ENCODE results near the gene RECQL.

The RECQL gene

DNA sequence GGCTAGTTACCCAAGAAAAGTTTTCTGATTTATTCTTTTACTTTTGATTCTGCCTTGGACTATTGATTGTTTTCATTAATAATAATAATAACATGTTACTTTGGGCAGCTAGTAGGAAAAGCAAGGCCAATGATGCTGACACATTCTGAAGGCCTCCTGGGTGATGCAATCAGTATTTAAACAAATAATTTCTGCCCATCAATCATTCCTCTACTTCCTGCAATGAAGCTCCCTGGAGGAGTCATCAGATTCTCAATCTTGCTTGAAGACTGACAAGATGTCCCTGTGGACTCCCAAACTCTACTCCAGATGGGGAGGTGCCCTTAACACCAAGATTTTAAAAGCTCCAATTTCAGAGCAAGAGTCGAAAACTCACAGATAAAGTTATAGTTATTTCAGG, 24.6 kb upstream of the RECQL start, which contains the start of gene SPX:
Gene SPX (plus strand): TSS at position 244 of the 400 bp plus-strand sequence. CDS start 177 bp downstream, outside the sequence.
- no peak for DNase-seq (ENCODE audit: low spot score)
- H3K36me3 Mint-ChIP-seq (ENCODE audit: low read depth) = no peaks in the 10 kb centered on the region
- peaks cover 9% of the 10 kb centered on the region for H3K9me3 Mint-ChIP-seq
- H3K27me3 Mint-ChIP-seq (ENCODE audit: low read depth) = peaks cover 29% of the 10 kb centered on the region
- H3K27ac Mint-ChIP-seq = no peak within 1 kb of the TSS
- H3K4me1 Mint-ChIP-seq (ENCODE audit: low read depth) = peaks cover 6% of the 10 kb centered on the region
- H3K4me3 Mint-ChIP-seq = peak within 1 kb of the TSS; percentile 82

DNA sequence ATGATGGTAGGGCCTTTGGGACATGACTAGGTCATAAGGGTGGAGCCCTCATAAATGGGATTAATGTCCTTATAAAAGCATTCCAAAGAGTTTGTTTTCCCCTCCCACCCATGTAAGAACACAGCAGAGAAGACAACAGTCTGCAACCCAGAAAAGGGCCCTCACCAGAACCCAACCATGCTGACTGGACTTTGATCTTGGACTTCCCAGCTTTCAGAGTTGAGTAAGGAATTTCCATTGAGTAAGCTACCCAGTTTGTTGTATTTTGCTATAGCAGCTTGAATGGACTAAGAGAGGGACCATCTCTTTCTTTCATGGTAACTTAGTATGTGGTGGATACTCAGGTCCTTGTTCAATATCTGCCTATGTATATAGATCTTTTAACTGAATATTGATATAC, 21.7 kb upstream of the RECQL start:
- Mint-ChIP-seq H3K36me3 (ENCODE audit: low read depth) (peaks cover 8% of the 10 kb centered on the region), H3K27ac (no peak overlapping the region), H3K9me3 (peaks cover 9% of the 10 kb centered on the region), H3K4me1 (ENCODE audit: low read depth) (peaks cover 5% of the 10 kb centered on the region), H3K4me3 (no peak overlapping the region), H3K27me3 (ENCODE audit: low read depth) (peaks cover 15% of the 10 kb centered on the region)
- no peak for DNase-seq (ENCODE audit: low spot score)

DNA sequence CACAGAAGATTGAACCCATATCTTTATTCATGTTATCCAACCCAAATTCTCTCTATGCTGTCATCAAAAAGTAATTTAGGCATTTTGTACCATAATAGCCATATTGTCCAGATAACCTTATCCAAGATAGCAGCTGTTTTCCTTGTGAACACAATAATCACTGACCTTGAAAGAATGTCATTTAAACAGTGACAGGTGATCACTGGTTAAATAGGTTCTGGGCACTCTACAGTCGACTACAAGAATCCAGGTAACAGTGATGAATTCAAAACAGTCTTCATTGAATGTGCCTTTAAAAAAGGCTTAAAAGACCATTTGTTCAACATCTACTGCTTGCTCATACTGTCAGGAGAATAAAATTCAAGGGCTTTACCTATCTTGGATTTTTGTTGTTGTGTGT, 20.1 kb upstream of the RECQL start:
- peaks cover 15% of the 10 kb centered on the region for H3K36me3 Mint-ChIP-seq (ENCODE audit: low read depth)
- peaks cover 10% of the 10 kb centered on the region for H3K27me3 Mint-ChIP-seq (ENCODE audit: low read depth)
- no peak overlapping the region for H3K27ac Mint-ChIP-seq
- no peaks in the 10 kb centered on the region for H3K4me1 Mint-ChIP-seq (ENCODE audit: low read depth)
- H3K9me3 Mint-ChIP-seq = peaks cover 9% of the 10 kb centered on the region
- H3K4me3 Mint-ChIP-seq = no peak overlapping the region
- DNase-seq (ENCODE audit: low spot score) = no peak

DNA sequence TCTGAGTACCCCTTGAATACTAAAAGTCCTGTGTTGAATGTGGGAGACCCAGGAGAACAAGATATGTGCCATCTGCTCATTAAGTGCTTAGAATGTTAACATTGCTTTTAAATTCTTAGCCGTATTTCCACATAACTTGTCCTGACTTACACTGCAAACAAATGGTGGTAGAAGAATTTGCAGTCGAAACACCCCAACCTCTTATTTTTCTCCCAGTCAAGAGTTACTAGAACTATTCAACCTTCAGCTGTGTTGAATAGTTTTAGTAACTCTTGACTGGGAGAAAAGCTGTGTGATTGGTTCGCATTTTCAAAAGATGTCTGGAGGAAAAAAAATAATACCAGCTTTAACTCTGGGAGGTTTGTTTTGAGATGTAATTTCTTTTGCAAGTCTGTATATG, 17.0 kb upstream of the RECQL start:
- Mint-ChIP-seq H3K27me3 (ENCODE audit: low read depth) (no peaks in the 10 kb centered on the region), H3K36me3 (ENCODE audit: low read depth) (peaks cover 31% of the 10 kb centered on the region), H3K4me1 (ENCODE audit: low read depth) (no peaks in the 10 kb centered on the region), H3K4me3 (no peak overlapping the region), H3K27ac (no peak overlapping the region), H3K9me3 (no peaks in the 10 kb centered on the region)
- DNase-seq (ENCODE audit: low spot score) = no peak

DNA sequence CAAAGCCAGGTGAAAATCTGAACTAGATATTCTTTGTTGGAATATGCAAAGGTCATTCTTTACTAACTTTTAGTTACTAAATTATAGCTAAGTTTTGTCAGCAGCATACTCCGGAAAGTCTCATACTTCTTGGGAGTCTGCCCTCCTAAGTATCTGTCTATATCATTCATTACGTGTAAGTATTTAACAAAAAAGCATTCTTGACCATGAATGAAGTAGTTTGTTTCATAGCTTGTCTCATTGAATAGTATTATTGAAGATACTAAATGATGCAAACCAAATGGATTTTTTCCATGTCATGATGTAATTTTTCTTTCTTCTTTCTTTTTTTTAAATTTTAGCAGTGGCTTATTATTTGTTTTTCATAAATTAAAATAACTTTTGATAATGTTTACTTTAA, 14.8 kb upstream of the RECQL start:
- no peaks in the 10 kb centered on the region for H3K27me3 Mint-ChIP-seq (ENCODE audit: low read depth)
- H3K27ac Mint-ChIP-seq = no peak overlapping the region
- peaks cover 48% of the 10 kb centered on the region for H3K36me3 Mint-ChIP-seq (ENCODE audit: low read depth)
- H3K9me3 Mint-ChIP-seq = no peaks in the 10 kb centered on the region
- no peak for DNase-seq (ENCODE audit: low spot score)
- peaks cover 4% of the 10 kb centered on the region for H3K4me1 Mint-ChIP-seq (ENCODE audit: low read depth)
- no peak overlapping the region for H3K4me3 Mint-ChIP-seq

DNA sequence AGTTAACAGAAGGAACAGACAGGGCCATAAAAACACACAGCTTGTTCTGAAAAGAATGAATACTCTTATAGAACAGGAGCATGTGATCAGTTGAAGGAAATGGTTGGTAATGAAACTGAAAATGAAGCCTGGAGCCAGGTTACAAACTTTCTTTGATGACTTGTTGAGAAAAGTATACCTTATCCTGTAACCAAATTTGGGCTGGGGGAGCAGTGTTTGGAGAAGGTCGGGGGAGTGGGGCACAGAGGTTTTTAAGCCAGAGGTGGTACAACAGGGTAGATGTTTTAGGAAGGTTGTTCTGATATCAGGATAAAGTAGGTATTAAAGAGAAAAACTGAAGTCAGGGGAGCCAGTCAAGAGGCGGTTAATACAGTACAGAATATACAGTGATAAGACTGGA, 8.3 kb upstream of the RECQL start:
- Mint-ChIP-seq H3K4me3 (peak overlapping the region; percentile 82), H3K27ac (peak overlapping the region; percentile 95), H3K36me3 (ENCODE audit: low read depth) (peaks cover 55% of the 10 kb centered on the region), H3K4me1 (ENCODE audit: low read depth) (peaks cover 40% of the 10 kb centered on the region), H3K27me3 (ENCODE audit: low read depth) (no peaks in the 10 kb centered on the region), H3K9me3 (no peaks in the 10 kb centered on the region)
- DNase-seq (ENCODE audit: low spot score) = no peak

DNA sequence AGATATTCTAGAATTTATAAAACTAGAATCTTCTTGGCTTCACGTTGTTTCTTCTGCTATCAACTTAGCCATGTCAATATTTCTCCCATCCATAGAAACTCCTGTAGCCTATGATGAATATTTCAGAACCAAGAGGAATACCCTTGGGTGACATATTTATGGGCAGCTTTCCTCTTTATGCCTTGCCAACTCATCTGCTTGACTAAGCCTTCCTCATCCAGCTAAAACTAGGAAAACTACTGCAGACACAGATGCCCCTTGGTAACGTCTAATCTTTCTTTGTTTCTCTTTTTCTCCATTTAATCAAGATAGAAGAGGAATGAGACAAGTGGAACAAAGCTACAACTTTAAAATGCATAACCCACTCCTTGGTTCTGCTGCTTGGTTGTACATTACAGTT, 6.4 kb upstream of the RECQL start:
- no peaks in the 10 kb centered on the region for H3K9me3 Mint-ChIP-seq
- peaks cover 46% of the 10 kb centered on the region for H3K36me3 Mint-ChIP-seq (ENCODE audit: low read depth)
- no peaks in the 10 kb centered on the region for H3K27me3 Mint-ChIP-seq (ENCODE audit: low read depth)
- no peak overlapping the region for H3K4me3 Mint-ChIP-seq
- no peak for DNase-seq (ENCODE audit: low spot score)
- peaks cover 58% of the 10 kb centered on the region for H3K4me1 Mint-ChIP-seq (ENCODE audit: low read depth)
- peak overlapping the region; percentile 20 for H3K27ac Mint-ChIP-seq

DNA sequence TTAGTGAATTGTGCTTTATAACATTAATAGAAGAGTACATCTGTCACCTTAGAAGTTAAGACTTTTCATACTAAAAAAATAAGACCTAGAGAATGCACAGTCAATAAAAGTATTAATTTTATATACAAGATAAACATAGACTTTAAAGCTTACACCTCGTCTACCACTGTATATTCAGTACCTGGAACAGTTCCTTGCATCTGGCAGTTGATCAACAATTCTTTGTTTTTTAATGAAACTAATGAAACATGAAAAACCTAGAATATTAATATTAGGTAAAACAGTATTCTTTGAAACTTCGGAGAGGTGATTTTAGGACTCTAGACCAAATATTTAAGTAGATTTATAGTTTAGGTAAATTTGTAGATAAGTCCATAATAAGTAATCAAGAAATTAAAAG, 4.5 kb upstream of the RECQL start:
- Mint-ChIP-seq H3K4me1 (ENCODE audit: low read depth) (peaks cover 58% of the 10 kb centered on the region), H3K9me3 (no peaks in the 10 kb centered on the region), H3K4me3 (no peak overlapping the region), H3K27ac (no peak overlapping the region), H3K36me3 (ENCODE audit: low read depth) (peaks cover 33% of the 10 kb centered on the region), H3K27me3 (ENCODE audit: low read depth) (no peaks in the 10 kb centered on the region)
- DNase-seq (ENCODE audit: low spot score) = no peak

DNA sequence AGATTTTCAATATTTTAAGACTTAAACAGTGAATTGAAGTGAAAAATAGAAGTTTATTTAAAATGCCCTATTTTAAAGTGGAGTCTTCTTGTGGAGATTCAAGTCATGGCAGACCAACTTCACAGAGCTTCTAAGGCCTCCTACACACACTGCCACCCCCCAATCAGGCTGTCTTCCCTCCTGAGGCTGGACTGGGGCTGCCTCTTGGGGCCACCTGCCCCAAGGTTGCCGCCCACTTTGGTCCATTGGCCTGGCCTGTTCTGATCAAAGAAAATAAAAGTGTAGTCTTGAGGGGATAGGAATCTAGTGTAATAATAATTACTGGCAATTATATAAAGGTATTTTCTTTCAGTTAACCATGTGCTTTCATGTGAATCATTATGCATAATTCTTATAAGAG, 1.4 kb upstream of the RECQL start:
- Mint-ChIP-seq H3K27me3 (ENCODE audit: low read depth) (no peaks in the 10 kb centered on the region), H3K4me1 (ENCODE audit: low read depth) (peaks cover 46% of the 10 kb centered on the region), H3K9me3 (no peaks in the 10 kb centered on the region), H3K27ac (no peak overlapping the region), H3K36me3 (ENCODE audit: low read depth) (peaks cover 24% of the 10 kb centered on the region), H3K4me3 (no peak overlapping the region)
- DNase-seq (ENCODE audit: low spot score) = no peak

DNA sequence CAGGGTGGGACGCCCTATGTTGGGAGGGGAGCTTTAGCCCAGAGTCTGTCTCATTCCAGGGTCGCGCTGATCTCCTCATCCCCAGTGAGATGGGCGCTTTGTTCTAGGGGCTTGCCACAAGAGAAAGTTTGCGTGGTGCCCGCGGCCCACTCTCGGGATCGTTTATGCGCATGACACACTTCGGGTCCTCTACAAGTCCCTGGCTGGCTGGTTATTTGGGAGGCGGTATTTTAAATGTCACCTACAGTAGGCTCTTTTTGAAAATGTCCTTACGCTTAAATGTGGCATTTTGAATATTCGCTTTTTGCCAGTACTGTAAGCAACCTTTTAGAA, 695 bp upstream of the RECQL start:
- Mint-ChIP-seq H3K4me3 (no peak overlapping the region), H3K27ac (no peak overlapping the region), H3K27me3 (ENCODE audit: low read depth) (no peaks in the 10 kb centered on the region), H3K4me1 (ENCODE audit: low read depth) (peaks cover 43% of the 10 kb centered on the region), H3K9me3 (no peaks in the 10 kb centered on the region), H3K36me3 (ENCODE audit: low read depth) (peaks cover 26% of the 10 kb centered on the region)
- peak; percentile 32 for DNase-seq (ENCODE audit: low spot score)

DNA sequence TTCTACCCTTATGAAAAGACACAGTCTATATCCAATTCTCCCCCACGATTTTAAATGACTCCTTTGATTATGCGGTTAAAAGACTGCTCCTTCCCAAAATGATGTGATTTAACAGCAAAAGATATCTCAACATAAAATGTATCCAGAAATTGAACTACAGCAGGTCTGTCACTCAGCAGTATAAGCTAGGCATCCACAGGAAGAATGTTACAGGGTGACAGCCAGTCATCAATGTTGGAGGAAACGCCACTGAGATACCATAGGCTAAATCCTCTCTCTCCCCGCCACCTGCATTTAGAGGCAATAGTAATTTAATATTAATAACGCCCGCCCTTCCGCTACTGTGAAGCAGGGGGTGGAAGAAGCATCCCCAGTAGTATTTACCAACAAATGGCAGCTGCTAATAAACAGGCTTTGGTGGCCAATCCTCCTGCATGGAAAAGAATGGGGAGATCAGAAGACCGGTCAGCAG, 613 bp downstream of the RECQL start:
- H3K27ac Mint-ChIP-seq = no peak overlapping the region
- H3K36me3 Mint-ChIP-seq (ENCODE audit: low read depth) = peaks cover 35% of the 10 kb centered on the region
- no peak for DNase-seq (ENCODE audit: low spot score)
- H3K4me3 Mint-ChIP-seq = no peak overlapping the region
- H3K4me1 Mint-ChIP-seq (ENCODE audit: low read depth) = peaks cover 41% of the 10 kb centered on the region
- H3K27me3 Mint-ChIP-seq (ENCODE audit: low read depth) = no peaks in the 10 kb centered on the region
- no peaks in the 10 kb centered on the region for H3K9me3 Mint-ChIP-seq

DNA sequence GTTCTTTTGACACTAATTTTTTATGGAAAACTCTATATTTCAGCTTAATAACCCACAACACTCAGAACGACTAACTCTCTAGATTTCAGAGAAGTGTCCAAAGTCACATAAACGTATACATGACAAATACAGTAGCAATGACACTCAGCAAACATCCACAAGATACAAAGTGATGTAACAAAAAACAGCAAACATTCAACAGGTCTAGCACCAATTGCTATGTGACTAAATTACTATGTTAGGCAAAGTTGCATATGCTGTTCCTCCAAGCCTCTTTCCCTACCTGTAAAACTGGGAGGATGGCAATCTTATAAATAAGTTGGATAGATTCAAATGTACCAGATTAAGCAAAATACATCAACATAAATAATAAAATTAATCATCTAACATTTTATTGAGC, 1.7 kb downstream of the RECQL start:
- Mint-ChIP-seq H3K27me3 (ENCODE audit: low read depth) (no peaks in the 10 kb centered on the region), H3K4me3 (no peak overlapping the region)

DNA sequence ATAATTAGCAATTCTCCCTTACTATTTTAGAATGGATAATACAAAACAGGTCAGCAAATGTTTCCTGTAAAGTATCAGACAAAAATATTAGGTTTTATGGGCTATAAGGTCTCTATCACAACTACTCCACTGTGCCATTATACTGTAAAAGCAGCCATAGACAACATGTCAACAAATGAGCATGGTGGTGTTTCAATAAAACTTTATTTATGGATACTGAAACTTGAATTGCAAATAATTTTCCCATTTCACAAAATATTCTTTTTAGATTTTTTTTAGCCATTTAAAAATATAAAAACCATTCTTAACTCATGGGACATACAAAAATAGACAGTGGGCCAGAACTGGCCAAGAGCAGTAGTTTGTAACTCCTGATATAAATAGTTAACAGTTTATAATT, 15.4 kb downstream of the RECQL start:
- Mint-ChIP-seq H3K4me1 (ENCODE audit: low read depth) (peaks cover 11% of the 10 kb centered on the region), H3K4me3 (no peak overlapping the region), H3K27me3 (ENCODE audit: low read depth) (no peaks in the 10 kb centered on the region), H3K9me3 (no peaks in the 10 kb centered on the region), H3K36me3 (ENCODE audit: low read depth) (peaks cover 40% of the 10 kb centered on the region), H3K27ac (no peak overlapping the region)
- no peak for DNase-seq (ENCODE audit: low spot score)

More for the DNA sequence above, 1.7 kb downstream of the RECQL start:
- no peak for DNase-seq (ENCODE audit: low spot score)
- Mint-ChIP-seq H3K4me1 (ENCODE audit: low read depth) (peaks cover 38% of the 10 kb centered on the region), H3K9me3 (no peaks in the 10 kb centered on the region), H3K27ac (no peak overlapping the region), H3K36me3 (ENCODE audit: low read depth) (peaks cover 43% of the 10 kb centered on the region)

DNA sequence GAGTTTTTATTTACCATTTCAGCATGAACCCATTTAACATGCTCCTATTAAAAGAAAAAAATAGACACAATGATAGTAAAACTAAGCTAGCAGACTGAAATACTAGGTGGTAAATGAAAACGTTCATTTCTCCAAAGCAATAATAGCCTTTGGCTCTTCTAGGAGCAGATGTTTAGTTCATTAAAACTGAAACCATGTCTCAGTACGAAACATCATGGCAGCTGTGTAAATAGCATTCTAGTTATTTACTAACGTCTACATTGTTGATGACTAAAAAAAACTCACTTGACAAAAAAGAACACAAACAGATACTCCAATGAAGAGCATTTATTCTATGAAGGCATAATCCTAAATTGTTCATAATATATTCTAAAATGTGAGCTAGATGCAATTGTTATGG, 17.9 kb downstream of the RECQL start:
- Mint-ChIP-seq H3K27ac (no peak overlapping the region), H3K36me3 (ENCODE audit: low read depth) (peaks cover 23% of the 10 kb centered on the region), H3K4me1 (ENCODE audit: low read depth) (peaks cover 10% of the 10 kb centered on the region), H3K27me3 (ENCODE audit: low read depth) (no peaks in the 10 kb centered on the region), H3K9me3 (no peaks in the 10 kb centered on the region), H3K4me3 (no peak overlapping the region)
- DNase-seq (ENCODE audit: low spot score) = no peak

DNA sequence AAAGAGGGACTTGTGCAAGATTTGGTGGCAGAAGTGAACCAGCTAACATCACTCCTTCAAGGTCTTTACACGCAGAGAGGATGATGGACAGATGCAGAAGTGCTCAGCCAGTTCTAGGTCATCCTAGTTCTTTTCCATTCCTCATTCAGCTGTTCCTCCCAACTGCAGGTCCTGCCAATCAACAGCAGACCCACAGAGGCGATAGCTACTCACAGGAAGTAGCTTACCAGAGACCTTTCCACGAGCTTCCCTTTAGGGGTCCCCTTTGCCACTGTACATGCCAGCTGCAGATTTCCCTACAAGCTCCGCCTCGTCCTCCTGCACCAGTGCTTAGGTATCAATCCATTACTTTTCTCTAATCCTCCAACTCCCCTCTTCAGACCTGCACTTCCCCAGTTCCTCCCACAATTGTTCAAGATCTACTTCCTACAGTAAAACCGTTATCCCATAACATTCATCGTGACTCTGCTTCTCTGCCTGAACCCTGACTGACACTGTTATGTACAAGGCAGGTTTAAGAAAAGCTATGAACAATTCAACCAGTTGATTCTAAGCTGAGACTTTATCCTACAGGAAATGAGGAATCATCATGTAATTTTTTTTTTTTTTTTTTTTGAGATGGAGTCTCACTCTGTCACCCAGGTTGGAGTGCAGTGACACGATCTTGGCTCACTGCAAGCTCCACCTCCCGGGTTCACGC, 22.5 kb downstream of the RECQL start:
- Mint-ChIP-seq H3K27ac (no peak overlapping the region), H3K9me3 (no peaks in the 10 kb centered on the region), H3K4me3 (no peak overlapping the region), H3K4me1 (ENCODE audit: low read depth) (peaks cover 9% of the 10 kb centered on the region), H3K27me3 (ENCODE audit: low read depth) (no peaks in the 10 kb centered on the region), H3K36me3 (ENCODE audit: low read depth) (peaks cover 31% of the 10 kb centered on the region)
- DNase-seq (ENCODE audit: low spot score) = no peak

Measured in T-helper 2 cell treated with Interferon-gamma antibody and Interleukin-4, amounts not matched to agents 5 μg/mL and 100 μg/mL, for 36 hours (primary cell).